Stomach (tissue), 4 donors: ENCODE results near the gene RPL18.

Experiments used
- CTCF ChIP-seq, 7 experiments: fragments of 450-650 bp in 4 of 7; fragments of 200-600 bp in 3 of 7; sonication (generic) in 3 of 7; IDR thresholded peaks; one replicate each; pipeline ENCODE4 v1.5.1; 2016 to 2019; ENCODE audit warnings: antibody characterized with exemption in 7 of 7, control low read depth in 2 of 7, mild to moderate bottlenecking in 1 of 7
- POLR2A ChIP-seq, 4 donors: fragments of 450-650 bp; IDR thresholded peaks; one replicate each; pipeline ENCODE4 v1.6.1; 2016; ENCODE audit warnings: antibody characterized with exemption in 4 of 4, control low read depth in 2 of 4, mild to moderate bottlenecking in 1 of 4, moderate library complexity in 1 of 4

GRCh38 chr19:48633148-48634035 is 14.4 kb upstream of the RPL18 start:
- TF ChIP-seq CTCF (IDR thresholded peaks at IDR 0.05) (no peak), POLR2A (IDR thresholded peaks at IDR 0.05) (no peak)
